GM23248 (cell line): ENCODE measurements around the gene UBTD1.

ENCODE experiments used
- EZH2 ChIP-seq: fragments of 200-600 bp; sonication (generic); IDR thresholded peaks from 2 replicates; pipeline ENCODE4 v1.6.1; 2018; ENCODE audit warnings: antibody characterized with exemption, mild to moderate bottlenecking; ENCODE audit not compliant: insufficient read depth, poor library complexity, severe bottlenecking
- EZH2phosphoT487 ChIP-seq: fragments of 200-600 bp; sonication (generic); IDR thresholded peaks from 2 replicates; pipeline ENCODE4 v1.6.1; 2018; ENCODE audit warnings: antibody characterized with exemption, moderate library complexity, mild to moderate bottlenecking, low read depth; ENCODE audit not compliant: insufficient read depth

GRCh38 chr10:97503406-97503805 lies 4.7 kb downstream of the UBTD1 start:
- TF ChIP-seq EZH2 = no peak
- no peak for TF ChIP-seq EZH2phosphoT487
